SK-N-SH (cell line): ENCODE data around the gene RTN4. TPM values are rescaled to one million over a fixed set of nuclear protein-coding genes. Genes with fewer than 3 reads are reported as not detected.
"Not testable (repeated sequence)": the region's sequence is repeated elsewhere in the genome, so short reads cannot be mapped to it uniquely, and the experiment has no call there.

Experiments used
- CTCF ChIA-PET: fragments of 300-600, 350-600 bp; formaldehyde crosslinking; extraction: SDS; loops from one replicate; lab custom pipeline; 2021; lab: Yijun Ruan, JAX
- POLR2A ChIA-PET: fragments of 350-600 bp; sonication (Branson Sonifier 250); formaldehyde crosslinking; extraction: SDS; loops from one replicate; lab custom pipeline; 2020; ENCODE audit warnings: antibody characterized with exemption, inconsistent platforms; lab: Yijun Ruan, JAX
- DNase-seq: peaks from one replicate; pipeline ENCODE4 v3.0.0; 2012
- H2AFZ ChIP-seq: fragments of 200-600 bp; sonication (generic); 2 replicates; pipeline ENCODE4 v1.8.1; 2016; ENCODE audit warnings: antibody characterized with exemption, mild to moderate bottlenecking, low read depth
- H3F3A ChIP-seq: fragments of 200-600 bp; sonication (generic); replicated peaks from 2 replicates; pipeline ENCODE3; 2016; ENCODE audit warnings: antibody characterized with exemption, mild to moderate bottlenecking; ENCODE audit not compliant: insufficient read depth
- H3K27ac ChIP-seq, 2 experiments: fragments of 200-500 bp in 1 of 2; fragments of 200-600 bp in 1 of 2; sonication (Bioruptor generic) in 1 of 2; sonication (generic), shearing (Covaris generic) in 1 of 2; 2 replicates each; pipeline versions ENCODE4 v1.5.1 to v1.6.1; 2014 to 2016; ENCODE audit warnings: low read depth in 2 of 2, inconsistent platforms in 1 of 2, low read length in 1 of 2, mild to moderate bottlenecking in 1 of 2, mixed read lengths in 1 of 2
- H3K27me3 ChIP-seq: fragments of 200-600 bp; sonication (generic), shearing (Covaris generic); 2 replicates; pipeline ENCODE4 v1.6.1; 2016; ENCODE audit warnings: mixed run types; ENCODE audit not compliant: insufficient read depth
- H3K36me3 ChIP-seq, 2 experiments: fragments of 200-500 bp in 1 of 2; fragments of 200-600 bp in 1 of 2; sonication (Bioruptor generic) in 1 of 2; sonication (generic) in 1 of 2; replicated peaks in 1 of 2; 2 replicates each; pipeline versions ENCODE3 to v1.5.1; 2014 to 2016; ENCODE audit warnings: low read length in 1 of 2, mild to moderate bottlenecking in 1 of 2; ENCODE audit not compliant: insufficient read depth in 2 of 2, control insufficient read depth in 1 of 2
- H3K4me1 ChIP-seq, 2 experiments: fragments of 200-500 bp in 1 of 2; fragments of 200-600 bp in 1 of 2; sonication (Bioruptor generic) in 1 of 2; sonication (generic), shearing (Covaris generic) in 1 of 2; 2 replicates each; pipeline versions ENCODE4 v1.5.1 to v1.6.1; 2014 to 2016; ENCODE audit warnings: low read depth in 1 of 2, low read length in 1 of 2, mixed run types in 1 of 2; ENCODE audit not compliant: insufficient read depth in 2 of 2, control insufficient read depth in 1 of 2
- H3K4me2 ChIP-seq: fragments of 200-600 bp; sonication (generic), shearing (Covaris generic); 2 replicates; pipeline ENCODE4 v1.6.1; 2017; ENCODE audit warnings: mixed run types
- H3K4me3 ChIP-seq, 2 experiments: fragments of 200-500 bp in 1 of 2; fragments of 200-600 bp in 1 of 2; sonication (Bioruptor generic) in 1 of 2; sonication (generic), shearing (Covaris generic) in 1 of 2; 2 replicates each; pipeline versions ENCODE4 v1.5.1 to v1.8.1; 2014 to 2016; ENCODE audit warnings: low read depth in 2 of 2, inconsistent platforms in 1 of 2, low read length in 1 of 2, mild to moderate bottlenecking in 1 of 2, mixed read lengths in 1 of 2, moderate library complexity in 1 of 2
- H3K79me2 ChIP-seq: fragments of 200-600 bp; sonication (generic); 2 replicates; pipeline ENCODE4 v1.8.1; 2017; ENCODE audit warnings: mild to moderate bottlenecking; ENCODE audit not compliant: insufficient read depth
- H3K9ac ChIP-seq: fragments of 200-600 bp; sonication (generic); 2 replicates; pipeline ENCODE4 v1.6.1; 2017; ENCODE audit warnings: mixed run types
- H3K9me2 ChIP-seq: fragments of 200-600 bp; sonication (generic); 2 replicates; pipeline ENCODE4 v1.6.1; 2017; ENCODE audit warnings: mixed run types
- H3K9me3 ChIP-seq: fragments of 200-600 bp; sonication (generic); 2 replicates; pipeline ENCODE4 v1.6.1; 2017; ENCODE audit warnings: mixed run types, mild to moderate bottlenecking, moderate library complexity
- H4K20me1 ChIP-seq: fragments of 200-600 bp; sonication (generic); 2 replicates; pipeline ENCODE4 v1.6.1; 2017; ENCODE audit warnings: mild to moderate bottlenecking, mixed run types; ENCODE audit not compliant: insufficient read depth
- JUND ChIP-seq: IDR thresholded peaks from 2 replicates; pipeline ENCODE4 v1.4.0; 2012
- MXI1 ChIP-seq: IDR thresholded peaks from 2 replicates; pipeline ENCODE4 v1.6.1; 2012; ENCODE audit warnings: mild to moderate bottlenecking, low read depth, low read length, improper control_type of control experiment
- NFIC ChIP-seq: IDR thresholded peaks from 2 replicates; pipeline ENCODE4 v1.4.0; 2012; ENCODE audit warnings: borderline replicate concordance
- POLR2AphosphoS5 ChIP-seq: IDR thresholded peaks from 2 replicates; pipeline ENCODE4 v1.6.1; 2012; ENCODE audit warnings: low read depth, low read length
- RAD21 ChIP-seq: IDR thresholded peaks from 2 replicates; pipeline ENCODE4 v1.6.1; 2012; ENCODE audit warnings: mild to moderate bottlenecking, low read length
- RFX5 ChIP-seq: IDR thresholded peaks from 2 replicates; pipeline ENCODE4 v1.6.1; 2012; ENCODE audit warnings: mild to moderate bottlenecking, improper control_type of control experiment, low read length
- SIN3A ChIP-seq: IDR thresholded peaks from 2 replicates; pipeline ENCODE4 v1.6.1; 2012; ENCODE audit warnings: low read depth, mild to moderate bottlenecking, low read length, moderate library complexity, borderline replicate concordance
- SMC3 ChIP-seq: IDR thresholded peaks from 2 replicates; pipeline ENCODE4 v1.6.1; 2012; ENCODE audit warnings: low read depth, low read length, improper control_type of control experiment
- TAF1 ChIP-seq: IDR thresholded peaks from 2 replicates; pipeline ENCODE4 v1.6.1; 2012; ENCODE audit warnings: low read depth, mild to moderate bottlenecking, low read length, moderate library complexity, borderline replicate concordance
- WGBS: methylation state at CpG from one replicate; pipeline ENCODE4 v1.1.6; 2017; ENCODE audit warnings: low lambda C conversion rate; 5-methylcytosine and 5-hydroxymethylcytosine counted together
- polyA plus RNA-seq, 3 experiments: library from polyadenylated mRNA; depleted of rRNA; stranded (reverse); fragments of >200 nt; gene quantifications; 2 replicates each; pipeline ENCODE4 v1.2.3, GENCODE V29; 2012
- TF ChIP-seq, protein P1 (sequence below): IDR thresholded peaks from 2 replicates; pipeline ENCODE4 v1.4.0; 2012; ENCODE audit warnings: low read depth, borderline replicate concordance
- TF ChIP-seq, protein P2 (sequence below): IDR thresholded peaks from 2 replicates; pipeline ENCODE4 v1.4.0; 2012; ENCODE audit warnings: low read depth
- TF ChIP-seq, protein P3 (sequence below): IDR thresholded peaks from 2 replicates; pipeline ENCODE4; 2012
- TF ChIP-seq, protein P4 (sequence below): fragments of 200-600 bp; sonication (generic); IDR thresholded peaks from 2 replicates; pipeline ENCODE4 v1.6.1; 2017; ENCODE audit warnings: antibody characterized with exemption, mild to moderate bottlenecking, moderate library complexity
- TF ChIP-seq, protein P5 (sequence below): IDR thresholded peaks from 2 replicates; pipeline ENCODE4 v1.4.0; 2012; ENCODE audit warnings: low read depth, borderline replicate concordance

The RTN4 gene
- polyA plus RNA-seq, 1 of the 3 experiments (the other 2 are of a cell fraction): 315 TPM

DNA sequence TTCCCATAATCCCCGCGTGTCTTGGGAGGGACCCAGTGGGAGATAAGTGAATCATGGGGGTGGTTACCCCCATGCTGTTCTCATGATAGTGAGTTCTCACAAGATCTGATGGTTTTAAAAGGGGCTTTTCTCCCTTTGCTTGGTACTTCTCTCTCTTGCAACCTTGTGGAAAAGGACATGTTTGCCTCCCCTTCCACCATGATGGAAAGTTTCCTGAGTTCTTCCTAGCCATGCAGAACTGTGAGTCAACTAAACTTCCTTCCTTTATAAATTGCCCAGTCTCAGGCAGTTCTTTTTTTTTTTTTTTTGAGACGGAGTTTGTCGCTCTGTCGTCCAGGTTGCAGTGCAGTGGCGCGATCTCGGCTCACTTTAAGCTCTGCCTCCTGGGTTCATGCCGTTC is 26.5 kb upstream of the RTN4 start:
- Histone ChIP-seq H4K20me1 (no peaks in the 10 kb centered on the region), H3K4me2 (no peak overlapping the region), H3K79me2 (no peaks in the 10 kb centered on the region), H3K36me3 (no peaks in the 10 kb centered on the region), H3K9me2 (no peaks in the 10 kb centered on the region), H2AFZ (no peak overlapping the region), H3K9ac (no peak overlapping the region), H3K9me3 (peaks cover 9% of the 10 kb centered on the region; the same call in 1 of the 2 replicates), H3K27ac (no peak overlapping the region), H3K27me3 (no peaks in the 10 kb centered on the region), H3F3A (no peaks in the 10 kb centered on the region), H3K4me1 (no peaks in the 10 kb centered on the region), H3K4me3 (no peak overlapping the region)
- POLR2A ChIA-PET: no interaction called here
- TF ChIP-seq, protein P1, sequence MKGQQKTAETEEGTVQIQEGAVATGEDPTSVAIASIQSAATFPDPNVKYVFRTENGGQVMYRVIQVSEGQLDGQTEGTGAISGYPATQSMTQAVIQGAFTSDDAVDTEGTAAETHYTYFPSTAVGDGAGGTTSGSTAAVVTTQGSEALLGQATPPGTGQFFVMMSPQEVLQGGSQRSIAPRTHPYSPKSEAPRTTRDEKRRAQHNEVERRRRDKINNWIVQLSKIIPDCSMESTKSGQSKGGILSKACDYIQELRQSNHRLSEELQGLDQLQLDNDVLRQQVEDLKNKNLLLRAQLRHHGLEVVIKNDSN: no peak
- TF ChIP-seq SIN3A: no peak
- TF ChIP-seq NFIC: no peak
- TF ChIP-seq POLR2AphosphoS5: no peak
- TF ChIP-seq RAD21: no peak
- TF ChIP-seq, protein P2, sequence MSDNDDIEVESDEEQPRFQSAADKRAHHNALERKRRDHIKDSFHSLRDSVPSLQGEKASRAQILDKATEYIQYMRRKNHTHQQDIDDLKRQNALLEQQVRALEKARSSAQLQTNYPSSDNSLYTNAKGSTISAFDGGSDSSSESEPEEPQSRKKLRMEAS: no peak
- TF ChIP-seq, protein P3, sequence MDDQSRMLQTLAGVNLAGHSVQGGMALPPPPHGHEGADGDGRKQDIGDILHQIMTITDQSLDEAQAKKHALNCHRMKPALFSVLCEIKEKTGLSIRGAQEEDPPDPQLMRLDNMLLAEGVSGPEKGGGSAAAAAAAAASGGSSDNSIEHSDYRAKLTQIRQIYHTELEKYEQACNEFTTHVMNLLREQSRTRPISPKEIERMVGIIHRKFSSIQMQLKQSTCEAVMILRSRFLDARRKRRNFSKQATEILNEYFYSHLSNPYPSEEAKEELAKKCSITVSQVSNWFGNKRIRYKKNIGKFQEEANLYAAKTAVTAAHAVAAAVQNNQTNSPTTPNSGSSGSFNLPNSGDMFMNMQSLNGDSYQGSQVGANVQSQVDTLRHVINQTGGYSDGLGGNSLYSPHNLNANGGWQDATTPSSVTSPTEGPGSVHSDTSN: no peak
- TF ChIP-seq MXI1: no peak
- TF ChIP-seq, protein P4, sequence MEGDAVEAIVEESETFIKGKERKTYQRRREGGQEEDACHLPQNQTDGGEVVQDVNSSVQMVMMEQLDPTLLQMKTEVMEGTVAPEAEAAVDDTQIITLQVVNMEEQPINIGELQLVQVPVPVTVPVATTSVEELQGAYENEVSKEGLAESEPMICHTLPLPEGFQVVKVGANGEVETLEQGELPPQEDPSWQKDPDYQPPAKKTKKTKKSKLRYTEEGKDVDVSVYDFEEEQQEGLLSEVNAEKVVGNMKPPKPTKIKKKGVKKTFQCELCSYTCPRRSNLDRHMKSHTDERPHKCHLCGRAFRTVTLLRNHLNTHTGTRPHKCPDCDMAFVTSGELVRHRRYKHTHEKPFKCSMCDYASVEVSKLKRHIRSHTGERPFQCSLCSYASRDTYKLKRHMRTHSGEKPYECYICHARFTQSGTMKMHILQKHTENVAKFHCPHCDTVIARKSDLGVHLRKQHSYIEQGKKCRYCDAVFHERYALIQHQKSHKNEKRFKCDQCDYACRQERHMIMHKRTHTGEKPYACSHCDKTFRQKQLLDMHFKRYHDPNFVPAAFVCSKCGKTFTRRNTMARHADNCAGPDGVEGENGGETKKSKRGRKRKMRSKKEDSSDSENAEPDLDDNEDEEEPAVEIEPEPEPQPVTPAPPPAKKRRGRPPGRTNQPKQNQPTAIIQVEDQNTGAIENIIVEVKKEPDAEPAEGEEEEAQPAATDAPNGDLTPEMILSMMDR: no peak
- TF ChIP-seq, protein P5, sequence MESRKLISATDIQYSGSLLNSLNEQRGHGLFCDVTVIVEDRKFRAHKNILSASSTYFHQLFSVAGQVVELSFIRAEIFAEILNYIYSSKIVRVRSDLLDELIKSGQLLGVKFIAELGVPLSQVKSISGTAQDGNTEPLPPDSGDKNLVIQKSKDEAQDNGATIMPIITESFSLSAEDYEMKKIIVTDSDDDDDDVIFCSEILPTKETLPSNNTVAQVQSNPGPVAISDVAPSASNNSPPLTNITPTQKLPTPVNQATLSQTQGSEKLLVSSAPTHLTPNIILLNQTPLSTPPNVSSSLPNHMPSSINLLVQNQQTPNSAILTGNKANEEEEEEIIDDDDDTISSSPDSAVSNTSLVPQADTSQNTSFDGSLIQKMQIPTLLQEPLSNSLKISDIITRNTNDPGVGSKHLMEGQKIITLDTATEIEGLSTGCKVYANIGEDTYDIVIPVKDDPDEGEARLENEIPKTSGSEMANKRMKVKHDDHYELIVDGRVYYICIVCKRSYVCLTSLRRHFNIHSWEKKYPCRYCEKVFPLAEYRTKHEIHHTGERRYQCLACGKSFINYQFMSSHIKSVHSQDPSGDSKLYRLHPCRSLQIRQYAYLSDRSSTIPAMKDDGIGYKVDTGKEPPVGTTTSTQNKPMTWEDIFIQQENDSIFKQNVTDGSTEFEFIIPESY: no peak
- no peak for TF ChIP-seq TAF1
- TF ChIP-seq RFX5: no peak
- TF ChIP-seq SMC3: no peak
- no peak for TF ChIP-seq JUND
- DNase-seq: no peak
- CTCF ChIA-PET: interaction anchor here (1.0 kb wide), 1 partner anchor 18 kb away, joined by 4 read pairs; no protein-coding TSS in a partner anchor
- 96% methylated on average over 9 of the region's 9 CpGs for WGBS

DNA sequence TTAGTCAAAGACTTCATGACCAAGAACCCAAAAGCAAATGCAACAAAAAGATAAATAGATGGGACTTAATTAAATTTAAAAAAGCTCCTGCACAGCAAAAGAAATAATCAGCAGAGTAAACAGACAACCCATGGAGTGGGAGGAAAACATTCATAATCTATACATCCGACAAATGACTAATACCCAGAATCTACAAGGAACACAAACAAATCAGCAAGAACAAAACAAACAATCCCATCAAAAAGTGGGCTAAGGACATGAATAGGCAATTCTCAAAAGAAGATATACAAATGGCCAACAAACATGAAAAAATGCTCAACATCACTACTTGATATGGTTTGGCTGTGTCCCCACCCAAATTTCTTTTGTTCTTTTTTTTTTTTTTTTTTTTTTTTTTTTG is 25.8 kb upstream of the RTN4 start:
- DNase-seq, H3K27ac ChIP-seq, H3K9ac ChIP-seq, H3K4me1 ChIP-seq, CTCF ChIA-PET, H3K9me3 ChIP-seq, H2AFZ ChIP-seq, H3K9me2 ChIP-seq, POLR2A ChIA-PET, H3K36me3 ChIP-seq, H4K20me1 ChIP-seq, H3K4me2 ChIP-seq, H3K79me2 ChIP-seq, H3F3A ChIP-seq, H3K27me3 ChIP-seq, H3K4me3 ChIP-seq: not testable (repeated sequence)
- 72% methylated on average over 1 of the region's 1 CpG for WGBS
